SH-SY5Y (cell line): ENCODE measurements around the gene PLA2G4E.

Source experiments
- GATA2 ChIP-seq: IDR thresholded peaks from 2 replicates; pipeline ENCODE4 v1.6.1; 2011; ENCODE audit warnings: mild to moderate bottlenecking, low read depth, low read length
- GATA3 ChIP-seq: IDR thresholded peaks from 2 replicates; pipeline ENCODE4 v1.6.1; 2011; ENCODE audit warnings: low read depth, mild to moderate bottlenecking, low read length, moderate library complexity

Gene PLA2G4E

GRCh38 chr15:41957021-41957897 lies 63.6 kb downstream of the PLA2G4E start:
- no peak for TF ChIP-seq GATA2
- TF ChIP-seq GATA3: no peak

- TF ChIP-seq GATA3 (no peak), GATA2 (no peak)
Observed at GRCh38 chr15:41955807-41956525, 64.9 kb downstream of the PLA2G4E start.

GRCh38 chr15:41955100-41955499 lies 65.7 kb downstream of the PLA2G4E start:
- no peak for TF ChIP-seq GATA2
- no peak for TF ChIP-seq GATA3

GRCh38 chr15:41954036-41954435 lies 66.8 kb downstream of the PLA2G4E start:
- TF ChIP-seq GATA3: no peak
- no peak for TF ChIP-seq GATA2

- TF ChIP-seq GATA2: no peak
- TF ChIP-seq GATA3: no peak
Observed at GRCh38 chr15:41952013-41952563, 68.8 kb downstream of the PLA2G4E start.

DNA sequence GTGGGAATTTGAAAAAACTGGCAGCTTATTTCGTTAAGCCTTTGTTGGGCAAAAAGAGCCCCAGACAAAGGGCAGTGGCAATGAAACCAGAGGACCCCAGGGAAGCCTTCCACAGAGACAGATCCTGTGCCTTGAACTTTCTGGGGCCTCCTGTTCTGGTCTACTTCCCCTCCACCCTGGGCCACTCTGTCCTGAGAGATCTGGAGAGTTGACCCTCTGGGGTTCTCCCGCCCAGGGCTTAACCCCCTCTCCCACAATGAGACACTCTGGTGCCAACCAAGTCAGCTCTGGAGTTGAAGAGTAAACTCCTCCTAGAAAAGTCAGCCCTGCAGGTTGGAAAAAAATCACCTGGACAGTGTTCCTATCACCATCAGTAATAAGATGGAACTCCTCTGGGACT lies 69.3 kb downstream of the PLA2G4E start:
- TF ChIP-seq GATA2 (no peak), GATA3 (no peak)

DNA sequence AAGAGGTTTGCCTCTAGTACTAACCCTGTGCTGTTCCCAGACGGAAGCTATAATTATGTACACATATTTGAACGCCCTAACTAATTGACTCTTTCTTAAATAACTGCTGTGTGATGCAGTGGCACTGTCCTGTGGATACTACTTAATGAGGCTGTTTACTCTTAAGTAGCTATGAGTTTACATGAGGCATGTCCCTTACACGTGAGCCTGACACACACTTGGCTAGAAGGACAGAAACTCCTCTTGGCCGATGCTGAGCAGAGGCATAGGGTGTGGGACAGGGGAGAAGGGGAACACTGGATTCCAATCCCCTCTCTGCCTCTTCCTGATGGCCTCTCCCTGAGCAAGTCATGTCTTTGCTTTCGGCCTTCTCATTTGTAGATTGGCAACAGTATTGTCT lies 70.4 kb downstream of the PLA2G4E start:
- TF ChIP-seq GATA2 (no peak), GATA3 (no peak)

DNA sequence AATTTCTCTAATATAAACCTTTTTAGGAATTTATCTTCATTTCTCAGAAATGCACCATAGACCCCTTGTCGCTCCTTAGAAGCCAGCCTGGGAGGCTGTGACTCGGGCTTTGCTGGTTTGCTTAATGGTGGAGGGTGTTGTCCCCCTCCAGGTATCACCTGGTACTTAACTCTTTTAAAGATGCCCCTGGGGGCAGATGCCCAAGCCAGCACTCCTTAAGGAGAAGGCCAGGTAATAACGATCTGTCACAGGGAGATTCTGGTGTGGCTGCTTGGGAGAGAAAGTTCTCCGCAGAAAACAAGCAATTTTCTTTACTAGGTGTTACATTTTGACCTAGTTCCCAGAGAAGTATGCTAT lies 70.7 kb downstream of the PLA2G4E start:
- TF ChIP-seq GATA3: no peak
- TF ChIP-seq GATA2: no peak

DNA sequence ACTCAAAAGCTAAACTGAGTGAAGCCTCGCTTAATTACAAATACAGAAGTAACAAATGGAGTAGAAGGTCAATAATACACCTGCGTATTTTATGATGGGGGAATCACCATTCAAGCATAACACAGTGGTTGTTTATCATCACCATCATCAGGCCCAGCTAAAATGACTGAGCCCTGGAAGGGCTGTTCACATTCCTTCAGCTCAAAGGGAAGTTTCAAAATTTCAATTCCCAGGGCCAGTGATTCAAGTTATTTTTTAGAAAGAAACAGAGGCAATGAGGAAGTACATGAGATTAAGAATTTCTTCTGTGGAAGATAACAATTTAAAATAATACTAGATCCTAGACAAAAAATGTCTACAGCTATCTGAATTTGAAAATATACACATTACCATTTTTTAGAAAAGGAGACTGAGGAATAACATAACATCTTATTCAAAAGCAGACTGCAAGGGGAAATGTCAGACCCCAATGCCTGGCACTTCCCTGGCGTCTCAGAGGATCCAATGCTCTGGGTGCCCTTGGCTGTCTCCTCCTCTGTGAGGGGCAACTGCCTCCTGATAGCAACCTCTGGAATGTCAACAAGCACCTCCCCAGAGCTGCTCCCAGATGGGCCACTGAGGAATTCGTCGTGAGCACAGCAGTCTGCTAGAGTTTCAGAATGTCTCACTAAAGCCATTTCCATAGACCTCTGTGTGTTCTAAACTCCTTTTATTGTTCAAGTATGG lies 71.3 kb downstream of the PLA2G4E start:
- no peak for TF ChIP-seq GATA3
- no peak for TF ChIP-seq GATA2

- TF ChIP-seq GATA3 (no peak), GATA2 (no peak)
Observed at GRCh38 chr15:41948490-41948889, 72.4 kb downstream of the PLA2G4E start.

GRCh38 chr15:41946970-41947369 lies 73.9 kb downstream of the PLA2G4E start:
- TF ChIP-seq GATA2 (no peak), GATA3 (no peak)

GRCh38 chr15:41945731-41946130 lies 75.1 kb downstream of the PLA2G4E start:
- no peak for TF ChIP-seq GATA3
- no peak for TF ChIP-seq GATA2

DNA sequence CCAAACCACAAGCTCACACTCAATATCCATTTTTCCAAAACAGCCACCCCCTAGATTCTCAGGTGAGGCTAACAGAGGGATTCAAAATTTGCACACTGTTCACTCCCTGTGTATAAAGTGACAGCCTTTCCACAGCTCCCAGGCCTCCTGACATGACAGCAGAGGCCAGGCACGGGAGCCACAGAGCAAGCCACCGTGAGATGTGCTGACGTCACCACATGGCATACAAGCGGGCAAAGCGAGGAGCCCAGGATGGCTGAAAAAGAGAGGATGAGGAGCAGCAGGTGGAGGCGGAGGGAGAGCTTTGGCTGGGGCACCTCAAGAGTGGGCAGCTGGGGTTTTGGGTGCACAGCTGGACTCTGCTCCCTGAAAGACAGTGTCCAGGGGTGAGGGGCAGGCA lies 75.6 kb downstream of the PLA2G4E start:
- TF ChIP-seq GATA2 (no peak), GATA3 (no peak)

DNA sequence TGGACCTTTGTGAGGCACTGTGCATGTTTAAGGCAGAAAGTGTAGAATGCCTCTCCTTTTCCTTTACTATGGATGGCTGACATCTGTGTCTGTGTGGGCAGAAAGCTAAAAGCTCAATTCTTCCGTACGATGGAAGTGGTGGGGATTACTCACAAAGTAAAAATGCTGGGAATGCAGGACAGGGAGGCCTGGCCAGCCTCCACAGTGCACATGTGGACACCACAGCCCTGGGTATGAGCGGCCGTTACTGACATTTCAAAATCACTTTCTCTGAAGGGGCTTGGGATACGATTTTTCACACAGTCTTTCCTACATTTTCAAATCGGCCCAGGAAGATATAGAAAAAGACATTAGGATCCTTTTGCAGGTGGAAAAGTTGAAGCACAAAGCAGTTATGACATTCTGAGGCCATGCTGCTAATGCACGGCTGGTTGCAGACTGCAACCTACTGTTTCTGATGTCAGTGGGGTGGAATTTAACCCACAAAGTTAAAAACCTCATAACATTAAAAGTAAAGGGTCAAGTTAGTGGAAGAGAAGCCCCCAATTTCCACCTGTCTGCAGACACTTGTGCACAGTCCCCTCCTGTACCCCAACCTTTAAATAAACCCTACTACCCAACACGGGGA lies 76.4 kb downstream of the PLA2G4E start:
- no peak for TF ChIP-seq GATA3
- no peak for TF ChIP-seq GATA2
